Gastroesophageal sphincter (tissue), 4 donors: Measurements from ENCODE around the gene SELENOO. TPM values are rescaled to one million over a fixed set of nuclear protein-coding genes. Genes with fewer than 3 reads are reported as not detected.

Experiments
- ATAC-seq: fragments of 150-250 bp; one replicate; pipeline ENCODE4 v1.9.1; 2016; ENCODE audit warnings: mild to moderate bottlenecking, moderate library complexity
- H3K27ac ChIP-seq, 4 donors: fragments of 200-600 bp; sonication (generic) in 3 of 4; 1 replicate in 3 of 4; 2 replicates in 1 of 4; pipeline ENCODE4 v1.5.1; 2016 to 2019
- H3K27me3 ChIP-seq: fragments of 200-600 bp; sonication (generic); one replicate; pipeline ENCODE4 v1.5.1; 2019
- H3K36me3 ChIP-seq, 2 donors: fragments of 200-600 bp; sonication (generic); one replicate each; pipeline ENCODE4 v1.5.1; 2019; ENCODE audit warnings: control low read depth in 1 of 2
- H3K4me1 ChIP-seq, 3 donors: fragments of 200-600 bp; sonication (generic); 1 replicate in 2 of 3; 2 replicates in 1 of 3; pipeline ENCODE4 v1.5.1; 2016 to 2019; ENCODE audit warnings: control low read depth in 2 of 3
- H3K4me3 ChIP-seq, 2 donors: fragments of 200-600 bp; sonication (generic); one replicate each; pipeline ENCODE4 v1.5.1; 2019; ENCODE audit warnings: mild to moderate bottlenecking in 1 of 2, moderate library complexity in 1 of 2
- H3K9me3 ChIP-seq, 3 donors: fragments of 200-600 bp; sonication (generic); one replicate each; pipeline ENCODE4 v1.5.1; 2017 to 2019; ENCODE audit warnings: control low read depth in 2 of 3
- CTCF ChIP-seq, 4 experiments: fragments of 200-600 bp in 2 of 4; fragments of 450-650 bp in 2 of 4; sonication (generic) in 1 of 4; IDR thresholded peaks; one replicate each; pipeline ENCODE4 v1.5.1; 2017 to 2019; ENCODE audit warnings: antibody characterized with exemption in 4 of 4, mild to moderate bottlenecking in 2 of 4, moderate library complexity in 2 of 4
- EP300 ChIP-seq: sonication (generic); formaldehyde crosslinking; IDR thresholded peaks from one replicate; pipeline ENCODE4 v1.6.1; 2017; ENCODE audit warnings: antibody characterized with exemption, mild to moderate bottlenecking
- POLR2A ChIP-seq, 2 donors: fragments of 450-650 bp; IDR thresholded peaks; one replicate each; pipeline ENCODE4 v1.6.1; 2017; ENCODE audit warnings: antibody characterized with exemption in 2 of 2, mild to moderate bottlenecking in 2 of 2, moderate library complexity in 1 of 2
- POLR2AphosphoS5 ChIP-seq: sonication (generic); formaldehyde crosslinking; IDR thresholded peaks from one replicate; pipeline ENCODE4 v1.6.1; 2017; ENCODE audit warnings: antibody characterized with exemption
- WGBS, 2 donors: methylation state at CpG; one replicate each; pipeline ENCODE4 v1.1.5; 2018; ENCODE audit warnings: low coverage in 1 of 2; 5-methylcytosine and 5-hydroxymethylcytosine counted together
- total RNA-seq, 4 donors: library from RNA; depleted of rRNA; stranded (reverse); fragments of >200 nt; gene quantifications; one replicate each; pipeline ENCODE4 v1.1.0, GENCODE V29; 2016

SELENOO gene
- 10 to 100 TPM; 19.9 to 42.6 (median 27.3) TPM for total RNA-seq

GRCh38 chr22:50200461-50201190 is at the start of gene SELENOO:
TSS of gene SELENOO (plus strand) at chr22:50201011. CDS start at chr22:50201037, 26 bp downstream.
- no CpG with 5 or more reads among the region's 105 CpGs for WGBS, 2 donors
- H3K9me3 ChIP-seq = no peaks in the 10 kb centered on the region
- ATAC-seq = peak; percentile 95
- TF ChIP-seq POLR2AphosphoS5 (peak; percentile 89), EP300 (no peak), POLR2A (IDR thresholded peaks at IDR 0.05) (peak; percentile 91 to 93), CTCF (IDR thresholded peaks at IDR 0.05) (peak in 1 of 4 experiments; percentile 11)
- peaks cover 0 to 56% (median 14%) of the 10 kb centered on the region in 3 donors for H3K4me1 ChIP-seq
- H3K27ac ChIP-seq = peak within 1 kb of the TSS; percentile 45 to 94 (median 89)
- peaks cover 0 to 46% of the 10 kb centered on the region in 2 donors for H3K36me3 ChIP-seq
- peak within 1 kb of the TSS; percentile 64 to 96 for H3K4me3 ChIP-seq
- no peaks in the 10 kb centered on the region for H3K27me3 ChIP-seq

GRCh38 chr22:50151571-50152537 is 49.0 kb upstream of the SELENOO start:
- H3K9me3 ChIP-seq = no peaks in the 10 kb centered on the region
- no peak for ATAC-seq

GRCh38 chr22:50153056-50153755 is 47.6 kb upstream of the SELENOO start:
- TF ChIP-seq POLR2A (IDR thresholded peaks at IDR 0.05) (no peak), POLR2AphosphoS5 (no peak), CTCF (IDR thresholded peaks at IDR 0.05) (no peak), EP300 (no peak)
- no peak for ATAC-seq

More at GRCh38 chr22:50151571-50152537, 49.0 kb upstream of the SELENOO start:
- Histone ChIP-seq H3K4me1 (no peaks in the 10 kb centered on the region), H3K4me3 (no peak overlapping the region), H3K27me3 (no peaks in the 10 kb centered on the region), H3K27ac (no peak overlapping the region), H3K36me3 (no peaks in the 10 kb centered on the region)
- no peak for TF ChIP-seq EP300
- TF ChIP-seq CTCF (IDR thresholded peaks at IDR 0.05) = no peak
- TF ChIP-seq POLR2A (IDR thresholded peaks at IDR 0.05) = no peak
- TF ChIP-seq POLR2AphosphoS5 = no peak
- 88% methylated on average over 10 of the region's 33 CpGs; no CpG with 5 or more reads in 1 of the 2 donors for WGBS, 2 donors

GRCh38 chr22:50153756-50154140 is 47.1 kb upstream of the SELENOO start:
- ATAC-seq = no peak
- 80 to 85% methylated on average over 1 to 5 of the region's 7 CpGs for WGBS, 2 donors

More at GRCh38 chr22:50153056-50153755, 47.6 kb upstream of the SELENOO start:
- H3K4me3 ChIP-seq = no peak overlapping the region
- no peaks in the 10 kb centered on the region for H3K36me3 ChIP-seq
- H3K27ac ChIP-seq = no peak overlapping the region
- H3K27me3 ChIP-seq = no peaks in the 10 kb centered on the region
- 83% methylated on average over 6 of the region's 25 CpGs; no CpG with 5 or more reads in 1 of the 2 donors for WGBS, 2 donors
- H3K9me3 ChIP-seq = no peaks in the 10 kb centered on the region
- H3K4me1 ChIP-seq = no peaks in the 10 kb centered on the region

More at GRCh38 chr22:50153756-50154140, 47.1 kb upstream of the SELENOO start:
- Histone ChIP-seq H3K36me3 (no peaks in the 10 kb centered on the region), H3K27me3 (no peaks in the 10 kb centered on the region), H3K27ac (no peak overlapping the region), H3K9me3 (no peaks in the 10 kb centered on the region), H3K4me3 (no peak overlapping the region), H3K4me1 (no peaks in the 10 kb centered on the region)
- no peak for TF ChIP-seq CTCF (IDR thresholded peaks at IDR 0.05)
- TF ChIP-seq POLR2AphosphoS5 = no peak
- TF ChIP-seq POLR2A (IDR thresholded peaks at IDR 0.05) = no peak
- TF ChIP-seq EP300 = no peak
